Esophagus squamous epithelium (tissue), 5 donors: Measurements from ENCODE around the gene MTA3. TPM values are rescaled to one million over a fixed set of nuclear protein-coding genes. Genes with fewer than 3 reads are reported as not detected.

Experiments used
- DNase-seq: peaks from one replicate; lab custom pipeline; 2025; lab: John Stamatoyannopoulos, UW
- H3K27ac ChIP-seq, 4 donors: fragments of 200-600 bp; sonication (generic); one replicate each; pipeline ENCODE4 v1.5.1; 2016 to 2019; ENCODE audit warnings: mild to moderate bottlenecking in 1 of 4
- H3K27me3 ChIP-seq, 4 donors: fragments of 200-600 bp; sonication (generic); 1 replicate in 3 of 4; 2 replicates in 1 of 4; pipeline versions ENCODE4 v1.5.1 to v1.6.0; 2017 to 2021; ENCODE audit warnings: antibody characterized with exemption in 1 of 4
- H3K36me3 ChIP-seq, 3 donors: fragments of 200-600 bp; sonication (generic); one replicate each; pipeline ENCODE4 v1.5.1; 2016 to 2019
- H3K4me1 ChIP-seq, 3 donors: fragments of 200-600 bp; sonication (generic); one replicate each; pipeline ENCODE4 v1.5.1; 2017 to 2019
- H3K4me3 ChIP-seq, 4 donors: fragments of 200-600 bp; sonication (generic); 1 replicate in 3 of 4; 2 replicates in 1 of 4; pipeline ENCODE4 v1.5.1; 2016 to 2019; ENCODE audit warnings: mild to moderate bottlenecking in 2 of 4, moderate library complexity in 1 of 4
- H3K9me3 ChIP-seq, 3 donors: fragments of 200-600 bp; sonication (generic); one replicate each; pipeline ENCODE4 v1.5.1; 2016 to 2019
- POLR2A ChIP-seq, 4 donors: fragments of 450-650 bp; IDR thresholded peaks; one replicate each; pipeline ENCODE4 v1.6.1; 2017; ENCODE audit warnings: antibody characterized with exemption in 4 of 4, mild to moderate bottlenecking in 4 of 4, moderate library complexity in 3 of 4
- WGBS, 2 donors: methylation state at CpG; one replicate each; pipeline ENCODE4 v1.1.5; 2018; 5-methylcytosine and 5-hydroxymethylcytosine counted together
- intact Hi-C: fragments of 100-400 bp; cut with DNase I; formaldehyde crosslinking; loops from one replicate; pipeline ENCODE4 v1.15.0; 2022
- total RNA-seq, 4 donors: library from RNA; depleted of rRNA; stranded (reverse); fragments of >200 nt; gene quantifications; one replicate each; pipeline ENCODE4 v1.1.0, GENCODE V29; 2016
- TF ChIP-seq, protein P1 (sequence below), 6 experiments: fragments of 450-650 bp in 4 of 6; fragments of 200-600 bp in 2 of 6; sonication (generic) in 2 of 6; IDR thresholded peaks; one replicate each; pipeline ENCODE4 v1.5.1; 2016 to 2019; ENCODE audit warnings: antibody characterized with exemption in 6 of 6, mild to moderate bottlenecking in 4 of 6, moderate library complexity in 4 of 6
- donor health status: DM: yes; HTN: yes; CAD: no.

The MTA3 gene
- total RNA-seq, 4 donors from 2014 or later: 26.5 to 37.2 (median 34.4) TPM

DNA sequence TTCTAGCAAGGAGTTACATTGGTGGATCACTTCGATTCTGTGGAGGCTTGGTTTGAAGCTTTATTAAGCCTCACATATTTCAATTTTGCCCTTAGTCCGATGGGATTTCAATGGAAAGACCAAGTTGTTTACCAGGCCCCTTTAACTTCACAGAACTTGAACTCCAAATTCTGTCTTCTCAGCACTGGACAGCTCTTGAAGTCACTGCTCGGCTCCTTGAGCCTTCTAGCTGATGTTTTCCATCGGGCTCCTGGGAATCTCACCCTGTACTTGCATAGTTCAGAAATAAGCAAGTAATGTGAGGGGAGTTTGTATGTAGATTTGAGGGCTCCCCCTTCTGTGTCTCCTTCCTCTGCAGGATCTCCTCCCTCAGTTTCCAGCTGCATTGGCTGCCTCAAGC lies 180.4 kb downstream of the MTA3 start:
- TF ChIP-seq, protein P1, sequence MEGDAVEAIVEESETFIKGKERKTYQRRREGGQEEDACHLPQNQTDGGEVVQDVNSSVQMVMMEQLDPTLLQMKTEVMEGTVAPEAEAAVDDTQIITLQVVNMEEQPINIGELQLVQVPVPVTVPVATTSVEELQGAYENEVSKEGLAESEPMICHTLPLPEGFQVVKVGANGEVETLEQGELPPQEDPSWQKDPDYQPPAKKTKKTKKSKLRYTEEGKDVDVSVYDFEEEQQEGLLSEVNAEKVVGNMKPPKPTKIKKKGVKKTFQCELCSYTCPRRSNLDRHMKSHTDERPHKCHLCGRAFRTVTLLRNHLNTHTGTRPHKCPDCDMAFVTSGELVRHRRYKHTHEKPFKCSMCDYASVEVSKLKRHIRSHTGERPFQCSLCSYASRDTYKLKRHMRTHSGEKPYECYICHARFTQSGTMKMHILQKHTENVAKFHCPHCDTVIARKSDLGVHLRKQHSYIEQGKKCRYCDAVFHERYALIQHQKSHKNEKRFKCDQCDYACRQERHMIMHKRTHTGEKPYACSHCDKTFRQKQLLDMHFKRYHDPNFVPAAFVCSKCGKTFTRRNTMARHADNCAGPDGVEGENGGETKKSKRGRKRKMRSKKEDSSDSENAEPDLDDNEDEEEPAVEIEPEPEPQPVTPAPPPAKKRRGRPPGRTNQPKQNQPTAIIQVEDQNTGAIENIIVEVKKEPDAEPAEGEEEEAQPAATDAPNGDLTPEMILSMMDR (IDR thresholded peaks at IDR 0.05): no peak
- TF ChIP-seq POLR2A (IDR thresholded peaks at IDR 0.05): no peak
- no peak overlapping the region for H3K27ac ChIP-seq
- intact Hi-C loops: no loop called here
- no peak overlapping the region for H3K4me3 ChIP-seq
- no peaks in the 10 kb centered on the region for H3K27me3 ChIP-seq
- peaks cover 0 to 32% (median 0%) of the 10 kb centered on the region in 3 donors for H3K36me3 ChIP-seq
- H3K9me3 ChIP-seq: no peaks in the 10 kb centered on the region
- WGBS, 2 donors: 96 to 100% methylated on average over 4 of the region's 4 CpGs
- no peak for DNase-seq
- H3K4me1 ChIP-seq: peaks cover 0 to 7% (median 3%) of the 10 kb centered on the region in 3 donors

DNA sequence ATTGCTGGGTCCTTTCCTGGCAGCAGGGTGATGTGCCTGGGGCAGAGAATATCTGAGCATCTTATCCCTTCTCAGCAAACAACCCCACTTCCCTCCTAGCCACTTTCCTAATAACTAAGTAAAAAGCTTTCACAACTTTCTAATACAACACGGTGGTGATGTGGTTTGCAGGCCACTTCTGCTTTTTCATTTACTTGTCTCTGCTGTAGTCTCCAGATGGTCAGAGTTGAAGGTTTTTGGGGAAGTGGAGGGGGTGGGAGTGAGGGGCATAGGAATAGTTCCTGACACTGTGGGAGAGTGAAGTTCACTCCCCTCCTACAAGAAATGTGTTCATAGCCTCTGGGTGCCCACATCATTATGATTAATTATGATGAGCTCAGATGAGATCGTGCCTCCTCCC lies 183.9 kb downstream of the MTA3 start:
- TF ChIP-seq POLR2A (IDR thresholded peaks at IDR 0.05): no peak
- TF ChIP-seq, protein P1 (IDR thresholded peaks at IDR 0.05): no peak
- H3K4me1 ChIP-seq: peaks cover 0 to 14% (median 3%) of the 10 kb centered on the region in 3 donors

DNA sequence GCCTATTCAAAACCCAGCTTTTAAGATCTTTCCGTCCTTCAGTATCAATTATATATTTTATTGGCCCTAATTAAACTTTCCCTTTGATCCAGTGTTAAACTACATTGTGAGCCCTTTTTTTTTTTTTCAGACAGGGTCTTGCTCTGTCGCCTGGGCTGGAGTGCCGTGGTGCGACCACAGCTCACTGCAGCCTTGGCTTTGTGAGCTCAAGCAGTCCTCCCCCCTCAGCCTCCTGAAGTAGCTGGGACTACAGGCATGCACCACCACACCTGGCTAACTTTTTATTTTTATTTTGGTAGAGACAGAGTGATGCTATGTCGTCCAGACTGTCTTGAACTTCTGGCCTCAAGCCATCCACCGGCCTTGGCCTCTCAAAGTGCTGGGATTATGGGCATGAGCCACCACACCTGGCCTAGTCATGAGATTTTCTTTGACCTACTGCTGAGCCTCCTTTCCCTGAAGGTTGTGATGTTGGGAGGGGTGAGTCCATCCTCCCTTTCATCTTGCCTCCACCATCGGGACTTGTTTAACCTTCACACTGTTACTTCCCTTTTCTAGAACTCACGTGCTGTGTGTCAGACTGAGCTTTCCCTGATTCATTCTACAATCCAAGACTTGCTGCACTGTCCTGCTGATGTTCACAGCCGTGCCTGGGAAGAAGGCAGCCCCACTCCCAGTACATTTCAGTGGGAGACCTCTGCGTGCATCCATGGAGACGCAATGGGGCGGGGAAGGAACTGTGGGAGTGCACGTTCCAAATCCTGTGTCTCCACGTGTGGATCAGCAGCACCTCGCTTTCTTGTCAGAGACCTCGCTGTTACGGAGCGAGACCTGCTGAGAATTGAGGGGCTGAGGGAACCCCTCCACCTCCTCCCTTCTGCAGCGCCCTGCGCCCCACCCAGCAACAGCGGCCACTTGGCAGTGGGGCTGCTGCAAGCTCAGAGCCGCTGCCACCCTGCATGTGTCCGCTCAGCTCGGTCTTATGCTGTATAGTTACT lies 184.7 kb downstream of the MTA3 start:
- H3K27ac ChIP-seq: no peak overlapping the region

More for the DNA sequence above, 183.9 kb downstream of the MTA3 start:
- 45 to 63% methylated on average over 2 of the region's 2 CpGs for WGBS, 2 donors
- intact Hi-C loops: no loop called here
- no peaks in the 10 kb centered on the region for H3K9me3 ChIP-seq
- no peak for DNase-seq
- H3K27me3 ChIP-seq: no peaks in the 10 kb centered on the region
- peaks cover 0 to 48% (median 0%) of the 10 kb centered on the region in 3 donors for H3K36me3 ChIP-seq
- H3K4me3 ChIP-seq: no peak overlapping the region
- H3K27ac ChIP-seq: no peak overlapping the region

DNA sequence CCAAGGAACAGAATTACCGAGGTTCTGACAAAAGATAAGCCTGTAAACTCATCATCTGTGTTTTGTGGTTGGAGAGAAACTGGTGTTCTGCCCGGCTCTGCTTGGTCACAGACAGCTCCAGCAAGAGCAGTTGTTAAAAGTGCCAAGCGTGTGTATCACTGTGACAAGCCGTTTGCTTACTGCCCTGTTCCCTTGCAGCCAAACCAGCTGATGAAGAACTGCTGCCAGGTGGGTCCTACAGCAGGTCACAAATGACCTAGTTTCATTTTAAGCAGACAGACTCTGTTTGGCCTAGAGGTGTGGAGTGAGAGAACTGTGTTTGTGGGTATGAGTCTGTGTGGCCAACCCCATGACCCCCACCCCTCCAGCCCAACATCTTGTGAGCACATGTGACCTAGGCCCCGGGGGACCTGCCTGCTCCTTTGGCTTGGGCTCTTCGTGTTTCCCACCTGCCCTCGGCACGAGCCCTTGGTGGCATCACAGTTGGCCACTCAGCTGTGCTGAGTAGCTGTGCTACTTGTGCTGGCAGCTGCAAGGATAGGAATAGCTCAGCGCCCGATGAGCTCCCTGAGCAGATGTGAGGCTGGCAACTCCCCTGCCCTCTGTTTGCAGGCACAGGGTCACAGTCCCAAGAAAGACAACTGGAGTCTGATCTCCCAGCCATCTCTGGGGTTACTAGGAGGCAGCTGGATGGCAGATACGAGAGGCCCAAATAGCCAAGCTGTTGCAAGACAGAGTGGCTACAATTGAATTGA lies 185.8 kb downstream of the MTA3 start:
- intact Hi-C loops: no loop called here
- Histone ChIP-seq H3K9me3 (no peaks in the 10 kb centered on the region), H3K27ac (no peak overlapping the region), H3K4me1 (peaks cover 0 to 14% (median 3%) of the 10 kb centered on the region in 3 donors), H3K4me3 (no peak overlapping the region), H3K27me3 (no peaks in the 10 kb centered on the region), H3K36me3 (peaks cover 0 to 34% (median 0%) of the 10 kb centered on the region in 3 donors)
- 54 to 73% methylated on average over 4 to 8 of the region's 11 CpGs for WGBS, 2 donors
- TF ChIP-seq POLR2A (IDR thresholded peaks at IDR 0.05): no peak
- DNase-seq: no peak

More for the DNA sequence above, 184.7 kb downstream of the MTA3 start:
- DNase-seq: no peak
- H3K27me3 ChIP-seq: no peaks in the 10 kb centered on the region
- H3K9me3 ChIP-seq: no peaks in the 10 kb centered on the region
- TF ChIP-seq POLR2A (IDR thresholded peaks at IDR 0.05): no peak
- TF ChIP-seq, protein P1 (IDR thresholded peaks at IDR 0.05): no peak
- intact Hi-C loops: no loop called here
- H3K4me1 ChIP-seq: peaks cover 0 to 14% (median 3%) of the 10 kb centered on the region in 3 donors
- peaks cover 0 to 41% (median 0%) of the 10 kb centered on the region in 3 donors for H3K36me3 ChIP-seq
- WGBS, 2 donors: 85% methylated on average over 16 to 19 of the region's 24 CpGs
- H3K4me3 ChIP-seq: no peak overlapping the region

DNA sequence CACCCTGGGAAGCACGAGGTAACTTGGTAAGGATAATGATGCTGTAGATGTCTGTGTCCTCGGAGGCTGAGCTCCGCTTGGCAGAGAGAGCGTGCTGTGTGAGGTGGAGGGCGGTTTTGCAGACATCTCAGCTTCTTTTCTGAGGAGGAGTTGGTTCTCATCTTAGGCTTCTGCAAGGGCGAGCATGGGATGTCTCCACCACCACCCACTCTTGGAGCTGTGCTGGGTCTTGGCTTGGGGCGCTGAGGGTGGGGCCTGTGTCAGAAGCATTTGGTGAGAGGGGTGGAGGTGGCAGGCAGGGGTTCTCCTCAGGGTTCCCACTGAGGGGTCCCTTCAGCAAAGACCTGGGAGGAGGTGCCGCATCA lies 186.3 kb downstream of the MTA3 start:
- no peak for DNase-seq
- Histone ChIP-seq H3K27ac (peak overlapping the region in 2 of 4 donors; percentile 0 to 23), H3K36me3 (peaks cover 0 to 31% (median 0%) of the 10 kb centered on the region in 3 donors), H3K27me3 (no peaks in the 10 kb centered on the region), H3K4me1 (peaks cover 0 to 14% (median 3%) of the 10 kb centered on the region in 3 donors), H3K4me3 (no peak overlapping the region), H3K9me3 (no peaks in the 10 kb centered on the region)
- intact Hi-C loops: no loop called here
- 72 to 93% methylated on average over 7 of the region's 8 CpGs for WGBS, 2 donors
- TF ChIP-seq POLR2A (IDR thresholded peaks at IDR 0.05): no peak
- TF ChIP-seq, protein P1 (IDR thresholded peaks at IDR 0.05): no peak
